ENCODE measurements around the gene ATF6.
"Not testable (repeated sequence)": the region's sequence is repeated elsewhere in the genome, so short reads cannot be mapped to it uniquely, and the experiment has no call there.

Gene ATF6

GRCh38 chr1:161736335-161736969 is 29.7 kb upstream of the ATF6 start:
- DNase-seq, result no peak

DNA sequence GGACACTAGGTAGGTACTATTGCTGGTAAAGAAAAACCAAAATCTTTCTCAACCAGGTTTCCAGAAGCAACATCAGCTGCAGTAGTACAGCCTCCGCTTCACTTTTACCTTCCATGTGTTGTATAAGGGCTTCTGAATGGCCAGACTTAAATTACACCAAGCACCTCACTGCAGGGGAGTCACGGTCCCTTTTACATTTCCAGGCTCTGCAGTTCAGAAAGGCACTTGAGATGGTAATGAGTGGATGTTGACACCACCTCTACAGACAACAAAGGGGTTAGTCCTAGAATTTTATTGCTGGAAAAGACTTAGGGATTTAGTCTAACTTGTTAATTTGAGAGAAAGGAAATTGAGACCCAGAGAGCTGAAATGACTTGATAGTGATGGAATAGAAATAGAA is 28.5 kb upstream of the ATF6 start:
- DNase-seq, result no peak

- DNase-seq, result no peak
Measured at GRCh38 chr1:161738627-161739287, 27.4 kb upstream of the ATF6 start.

DNA sequence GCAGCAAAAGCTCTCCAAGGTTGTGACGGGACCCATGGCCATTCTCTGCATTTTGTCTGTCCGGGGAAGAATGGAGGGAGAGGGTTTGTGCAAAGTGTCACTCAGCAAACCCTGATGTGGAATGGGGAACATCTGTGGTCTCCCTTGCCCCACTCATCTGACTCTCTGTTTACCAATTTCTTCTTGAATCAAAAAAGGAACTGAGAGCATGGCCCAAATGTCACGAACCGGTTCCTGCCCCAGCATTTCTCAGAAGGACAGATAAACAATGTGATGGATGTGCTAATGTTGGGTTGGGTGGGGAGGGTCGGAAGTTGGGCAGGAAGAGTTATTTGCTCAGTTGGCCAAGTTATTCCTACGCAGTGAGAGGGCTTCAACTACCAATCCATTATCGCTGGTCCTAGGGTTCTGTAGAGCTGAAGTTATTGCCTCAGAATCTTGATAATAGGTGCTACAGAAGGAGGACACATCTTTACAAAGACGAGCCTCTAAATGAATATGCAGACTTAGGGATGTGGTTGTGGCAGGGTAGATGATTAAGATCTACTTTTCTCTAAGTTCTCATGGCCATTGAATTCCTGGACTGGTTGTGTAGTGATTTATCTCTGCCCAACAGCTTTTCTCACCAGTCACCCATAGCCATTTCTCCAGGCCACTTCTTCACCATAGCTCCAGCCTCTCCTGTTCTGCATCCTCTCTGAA is 26.1 kb upstream of the ATF6 start:
- DNase-seq, result no peak

DNA sequence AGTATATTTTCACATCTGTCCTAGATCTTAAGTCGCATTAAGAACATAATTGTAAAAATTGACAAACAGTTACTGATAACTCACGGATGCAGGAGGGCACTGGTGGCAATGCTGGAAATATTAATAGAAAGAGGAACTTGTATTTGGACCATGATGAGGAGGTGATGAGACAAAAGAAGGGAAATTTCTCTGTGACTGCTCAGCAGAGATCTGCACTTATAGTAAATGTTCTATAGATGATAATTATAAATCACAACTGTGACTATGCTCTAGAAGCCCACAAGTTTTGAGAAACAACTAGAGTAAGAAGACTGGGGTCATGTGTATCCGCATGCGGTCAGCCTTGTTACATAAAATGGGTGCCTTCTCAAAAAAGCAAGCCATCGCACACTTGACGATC is 25.2 kb upstream of the ATF6 start:
- no peak for DNase-seq

DNA sequence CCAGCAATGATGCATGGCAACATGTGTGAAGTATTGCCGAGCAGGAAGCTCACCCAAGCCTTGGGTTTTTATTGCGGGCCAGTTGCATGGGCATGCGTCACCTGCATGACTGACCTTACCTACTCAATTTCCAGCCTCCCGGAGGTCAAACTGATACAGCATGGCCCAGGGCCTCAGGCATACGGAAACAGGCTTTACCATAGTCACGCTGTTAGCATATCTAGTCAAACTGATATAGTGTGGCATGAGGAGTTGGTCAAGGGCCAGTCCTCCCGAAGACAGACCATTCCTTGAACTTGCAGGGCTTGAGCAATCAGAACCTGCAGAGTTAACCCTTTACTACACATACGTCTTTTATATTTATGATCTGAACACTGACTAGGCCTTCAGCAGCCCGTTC is 22.9 kb upstream of the ATF6 start:
- no peak for DNase-seq

DNA sequence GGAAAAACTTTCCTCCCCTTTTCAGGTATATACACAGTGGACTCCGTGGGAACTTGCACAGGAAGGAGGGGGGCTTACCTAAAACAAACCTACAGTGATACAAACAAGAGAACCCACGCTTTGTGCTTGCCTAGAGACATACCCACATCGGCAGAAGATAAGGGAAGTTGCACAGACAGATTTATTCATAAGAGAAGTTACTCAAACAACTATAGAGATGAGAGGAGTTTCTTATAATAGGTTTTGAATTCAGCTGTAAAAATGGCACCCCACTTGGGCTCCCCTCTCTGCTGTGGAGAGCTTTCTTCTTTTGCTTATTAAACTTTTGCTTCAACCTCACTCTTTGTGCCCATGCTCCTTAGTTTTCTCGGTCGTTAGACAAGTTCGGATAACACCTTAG is 18.3 kb upstream of the ATF6 start:
- no peak for DNase-seq

- DNase-seq, result peak; percentile 74
Measured at GRCh38 chr1:161749509-161750407, 16.4 kb upstream of the ATF6 start, which contains the start of gene DUSP12. DUSP12 (plus strand) TSS chr1:161749786; CDS start chr1:161749802, 16 bp downstream.

DNA sequence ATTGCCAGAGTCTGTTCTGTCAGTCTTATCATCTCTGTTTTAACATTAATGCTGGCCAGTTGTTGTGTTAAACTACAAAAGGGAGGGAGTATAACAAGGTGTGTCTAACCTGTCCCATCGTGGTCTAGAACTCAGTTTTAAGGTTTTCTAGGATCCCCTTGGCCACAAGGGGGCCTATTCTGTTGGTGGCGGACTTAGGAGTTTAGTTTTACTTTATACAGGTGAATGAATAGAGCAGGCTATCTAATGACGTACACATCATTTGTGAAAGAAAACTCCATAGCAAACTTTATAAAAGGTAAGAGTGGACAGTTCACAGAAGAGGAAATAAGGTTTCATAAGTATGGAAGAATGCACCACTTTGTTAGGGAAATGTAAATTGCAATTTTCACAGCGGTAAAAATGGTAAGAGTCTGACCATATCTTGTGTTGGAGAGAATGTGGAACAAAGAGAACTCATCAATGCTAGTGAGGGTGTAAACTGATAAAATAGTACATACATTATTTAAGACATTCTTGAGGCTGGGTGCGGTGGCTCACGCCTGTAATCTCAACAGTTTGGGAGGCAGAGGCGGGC is 2.5 kb upstream of the ATF6 start:
- no peak for DNase-seq

DNA sequence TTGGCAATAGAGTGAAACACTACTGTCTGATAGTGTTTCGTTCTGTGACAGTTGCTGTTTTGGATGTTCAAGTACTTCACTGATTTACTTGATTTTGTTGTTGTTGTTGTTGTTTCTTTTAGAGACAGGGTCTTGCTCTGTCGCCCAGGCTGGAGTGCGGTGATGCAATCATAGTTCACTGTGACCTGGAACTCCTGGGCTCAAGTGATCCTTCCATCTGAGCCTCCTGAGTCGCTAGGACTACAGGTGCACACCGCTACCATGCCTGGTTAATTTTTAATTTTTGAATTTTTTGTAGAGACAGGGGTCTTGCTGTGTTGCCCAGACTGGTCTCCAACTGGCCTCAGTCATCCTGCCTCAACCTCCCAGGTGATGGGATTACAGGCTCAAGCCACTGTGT is 2.3 kb downstream of the ATF6 start:
- no peak for DNase-seq

DNA sequence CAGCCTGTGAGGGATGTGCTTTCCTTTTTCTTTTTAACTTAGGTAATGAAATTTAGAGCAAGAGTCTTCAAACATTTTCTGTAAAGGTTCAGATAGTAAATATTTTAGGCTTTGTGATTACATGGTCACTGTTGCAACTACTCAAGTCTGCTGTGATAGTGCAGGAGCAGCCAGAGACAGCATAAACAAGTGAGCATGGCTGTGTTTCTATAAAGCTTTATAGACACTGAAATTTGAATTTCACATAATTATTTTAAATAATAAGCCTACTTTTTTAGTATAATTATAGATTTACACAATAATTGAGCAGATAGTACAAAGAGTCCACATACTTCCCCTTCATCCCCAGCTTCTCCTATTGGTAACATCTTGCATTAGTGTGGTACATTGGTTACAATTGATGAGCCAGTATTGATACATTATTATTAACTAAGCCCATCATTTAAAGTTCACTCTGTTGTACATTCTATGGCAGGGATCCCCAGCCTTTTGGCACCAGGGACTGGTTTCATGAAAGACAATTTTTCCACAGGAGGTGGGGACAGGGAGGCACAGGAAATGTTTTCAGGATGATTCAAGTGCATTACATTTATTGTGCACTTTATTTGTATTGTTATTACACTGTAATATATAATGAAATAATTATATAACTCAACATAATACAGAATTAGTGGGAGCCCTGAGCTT is 3.0 kb downstream of the ATF6 start:
- DNase-seq, result no peak

DNA sequence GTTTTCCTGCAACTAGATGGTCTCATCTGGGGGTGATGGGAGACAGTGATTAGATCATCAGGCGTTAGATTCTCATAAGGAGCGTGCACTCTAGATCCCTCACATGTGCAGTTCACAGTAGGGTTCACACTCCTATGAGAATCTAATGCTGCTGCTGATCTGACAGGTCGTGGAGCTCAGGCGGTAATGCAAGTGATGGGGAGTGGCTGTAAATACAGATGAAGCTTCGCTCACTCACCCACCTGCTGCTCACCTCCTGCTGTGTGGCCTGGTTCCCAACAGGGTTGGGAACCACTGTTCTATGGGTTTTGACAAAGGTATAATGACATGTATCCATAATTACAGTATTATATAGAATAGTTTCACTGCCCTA is 3.5 kb downstream of the ATF6 start:
- not testable (repeated sequence) for DNase-seq

- DNase-seq, result no peak
Measured at GRCh38 chr1:161770250-161770649, 4.1 kb downstream of the ATF6 start.

DNA sequence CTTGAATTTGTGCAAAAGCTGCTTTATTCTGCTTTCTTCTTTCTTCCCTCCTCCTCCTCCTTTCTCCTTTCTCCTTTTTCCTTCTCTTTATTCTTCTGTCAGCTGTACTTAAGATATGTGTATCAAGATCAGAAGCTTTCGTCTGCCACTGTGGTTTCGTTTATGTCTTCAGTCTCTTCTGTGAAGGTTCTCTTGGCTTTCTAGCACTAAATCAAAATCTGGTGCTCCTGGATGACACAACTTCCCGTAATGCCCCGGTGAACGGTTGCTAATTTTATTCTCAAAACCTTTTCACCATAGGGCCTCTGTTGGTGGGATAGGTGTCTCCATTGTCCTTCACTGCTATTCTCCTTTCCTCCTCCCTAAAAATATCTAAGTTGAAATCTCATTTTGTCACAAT is 5.0 kb downstream of the ATF6 start:
- DNase-seq, result no peak

- no peak for DNase-seq
Measured at GRCh38 chr1:161771973-161772372, 5.9 kb downstream of the ATF6 start.

- DNase-seq, result no peak
Measured at GRCh38 chr1:161772397-161772796, 6.3 kb downstream of the ATF6 start.

GRCh38 chr1:161773791-161774190 is 7.7 kb downstream of the ATF6 start:
- no peak for DNase-seq

DNA sequence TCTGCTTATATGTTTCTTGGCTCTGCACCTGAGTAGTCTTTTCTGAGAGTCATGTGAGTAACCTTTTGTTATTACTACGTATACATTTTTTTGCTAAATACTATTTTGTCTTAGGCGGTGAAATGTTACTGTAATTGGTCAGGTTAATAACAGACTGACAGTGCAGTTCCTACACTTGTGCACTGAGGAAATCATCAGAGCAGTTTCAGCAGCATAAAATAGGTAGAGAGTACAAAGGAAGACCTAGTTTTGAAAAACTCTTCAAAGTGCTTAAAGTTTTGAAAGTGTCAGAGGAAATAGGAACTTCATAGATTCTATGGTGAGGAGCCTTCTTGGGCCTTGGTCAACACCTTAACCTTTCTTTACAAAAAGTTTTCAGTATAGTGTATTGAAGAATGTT is 11.1 kb downstream of the ATF6 start:
- DNase-seq, result no peak

DNA sequence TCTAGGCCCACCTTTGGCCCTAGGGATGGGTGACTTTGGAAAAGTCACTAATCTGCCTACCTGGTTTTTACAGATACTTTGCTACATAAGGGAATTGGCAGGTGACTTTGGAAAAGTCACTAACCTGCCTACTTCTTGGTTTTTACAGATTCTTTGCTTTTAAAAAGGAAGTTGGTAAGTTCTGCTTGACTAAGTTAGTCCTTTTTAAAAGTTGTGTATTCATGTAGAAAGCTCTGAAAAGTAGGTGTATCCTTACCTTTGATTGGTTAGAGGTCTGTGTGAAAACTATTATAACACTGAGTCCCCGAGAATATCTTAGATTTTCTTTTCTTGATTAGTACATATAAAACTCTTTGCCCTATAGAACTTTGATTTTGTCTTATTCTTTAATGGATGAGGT is 12.4 kb downstream of the ATF6 start:
- DNase-seq, result no peak

DNA sequence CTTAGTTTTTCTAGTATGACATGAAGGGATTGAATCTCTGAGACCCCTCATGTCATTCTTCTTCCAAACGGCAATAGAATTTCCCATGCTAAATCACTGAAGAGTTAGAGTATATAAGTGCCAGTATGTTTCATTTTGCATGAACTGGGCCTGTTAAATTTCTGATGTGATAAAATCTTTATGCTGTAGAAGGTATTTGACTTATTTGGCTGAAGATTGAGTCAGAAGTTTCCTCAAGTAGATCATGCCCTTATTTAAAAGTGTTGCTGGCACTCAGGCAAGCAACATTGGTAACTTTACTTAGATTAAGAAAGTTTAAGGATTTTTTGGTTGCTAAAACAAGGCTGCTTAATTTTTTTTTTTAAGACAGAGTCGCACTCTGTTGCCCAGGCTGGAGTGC is 13.3 kb downstream of the ATF6 start:
- DNase-seq, result no peak

DNA sequence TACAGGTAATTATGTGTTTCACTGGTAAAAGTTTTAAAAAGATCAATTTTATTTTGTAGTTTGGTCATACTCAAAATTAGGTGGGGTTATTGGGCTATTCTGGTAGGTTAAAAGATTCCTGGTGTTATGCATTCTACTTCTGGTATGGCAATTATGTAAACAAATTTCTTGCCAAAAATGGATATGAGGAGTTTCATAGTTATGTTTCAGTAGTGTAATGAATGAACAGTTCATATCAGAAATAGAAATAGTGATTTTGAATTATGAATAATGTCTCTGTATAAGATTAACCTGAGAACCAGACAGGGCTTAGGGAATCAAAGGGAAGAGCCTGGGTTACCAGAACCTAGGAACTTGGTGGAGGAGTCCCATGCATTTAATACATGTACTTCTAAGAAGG is 15.9 kb downstream of the ATF6 start:
- DNase-seq, result no peak

DNA sequence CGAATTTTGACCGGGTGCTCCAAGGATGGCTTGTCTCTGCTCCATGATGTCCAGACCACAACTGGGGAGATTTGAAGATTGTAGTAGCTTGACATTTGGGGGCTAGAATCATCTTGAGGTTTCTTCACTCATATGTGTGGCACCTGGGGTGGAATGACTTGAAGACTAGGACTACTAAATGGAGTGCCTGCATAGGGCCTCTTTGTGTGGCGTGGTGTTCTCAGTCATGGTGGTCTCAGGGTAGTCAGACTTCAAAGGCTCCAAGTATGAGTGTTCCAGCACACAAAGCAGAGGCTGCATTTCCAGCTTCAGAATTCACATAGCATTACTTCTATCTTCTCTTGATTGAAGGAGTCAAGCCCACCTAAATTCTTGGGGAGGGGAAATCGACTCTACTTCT is 16.8 kb downstream of the ATF6 start:
- DNase-seq, result no peak

Data from activated CD4-positive, alpha-beta T cell treated with anti-CD3 and anti-CD28 coated beads for 1 hour (primary cell).